CD4-positive, alpha-beta T cell treated with Interleukin-15 for 1 hour (primary cell): ENCODE measurements around the gene TBC1D2B.

Experiments used
- DNase-seq: peaks from one replicate; pipeline ENCODE4 v3.0.0-alpha.2; 2020

The TBC1D2B gene

DNA sequence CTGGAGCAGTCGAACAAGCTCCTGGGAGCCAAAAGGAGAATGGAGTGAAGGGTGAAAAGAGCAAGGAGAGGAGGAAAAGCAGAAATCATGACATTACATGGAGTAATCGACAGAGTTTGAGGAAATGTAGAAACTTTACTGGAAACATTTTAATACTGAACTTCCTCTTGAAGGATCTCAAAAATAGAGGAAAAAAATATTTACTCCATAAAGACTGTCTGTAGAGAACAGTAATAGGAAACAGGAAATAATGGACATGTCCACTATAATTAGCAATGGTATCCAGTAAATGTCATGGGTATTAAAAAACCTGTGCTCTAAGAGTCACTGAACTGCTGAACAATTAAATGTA, 53.0 kb downstream of the TBC1D2B start:
- DNase-seq = no peak

DNA sequence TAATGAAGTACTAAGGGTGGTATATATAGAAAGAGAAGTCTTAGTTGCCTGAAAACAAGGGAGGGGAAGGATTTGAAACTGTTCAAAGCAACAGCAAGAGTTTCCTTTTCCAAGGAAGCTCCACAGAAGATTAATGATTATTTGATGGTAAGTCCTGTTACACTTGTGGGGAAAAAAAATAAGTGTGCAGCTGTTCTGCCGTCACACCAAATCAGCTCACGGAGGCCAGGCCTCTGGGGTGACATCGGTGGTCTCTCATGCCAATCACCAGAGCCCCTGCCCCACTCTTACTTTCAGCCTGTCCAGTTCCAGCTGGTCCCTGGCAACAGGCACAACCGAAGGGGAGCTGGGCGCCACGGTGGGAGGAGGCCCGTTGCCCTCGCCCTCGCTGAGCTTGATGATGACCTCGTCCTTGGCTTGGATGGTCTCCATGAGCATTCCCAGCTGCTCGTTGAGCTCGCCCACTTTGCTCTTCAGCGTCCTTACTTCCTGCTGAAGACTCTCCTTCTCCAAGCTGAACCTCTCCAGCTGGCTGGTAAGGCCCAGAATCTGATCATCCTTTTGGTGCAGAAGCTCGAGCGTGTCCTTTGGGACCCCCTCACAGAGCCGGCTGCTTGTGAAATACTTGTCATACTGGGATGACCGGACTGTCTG, 53.5 kb downstream of the TBC1D2B start:
- DNase-seq = no peak

DNA sequence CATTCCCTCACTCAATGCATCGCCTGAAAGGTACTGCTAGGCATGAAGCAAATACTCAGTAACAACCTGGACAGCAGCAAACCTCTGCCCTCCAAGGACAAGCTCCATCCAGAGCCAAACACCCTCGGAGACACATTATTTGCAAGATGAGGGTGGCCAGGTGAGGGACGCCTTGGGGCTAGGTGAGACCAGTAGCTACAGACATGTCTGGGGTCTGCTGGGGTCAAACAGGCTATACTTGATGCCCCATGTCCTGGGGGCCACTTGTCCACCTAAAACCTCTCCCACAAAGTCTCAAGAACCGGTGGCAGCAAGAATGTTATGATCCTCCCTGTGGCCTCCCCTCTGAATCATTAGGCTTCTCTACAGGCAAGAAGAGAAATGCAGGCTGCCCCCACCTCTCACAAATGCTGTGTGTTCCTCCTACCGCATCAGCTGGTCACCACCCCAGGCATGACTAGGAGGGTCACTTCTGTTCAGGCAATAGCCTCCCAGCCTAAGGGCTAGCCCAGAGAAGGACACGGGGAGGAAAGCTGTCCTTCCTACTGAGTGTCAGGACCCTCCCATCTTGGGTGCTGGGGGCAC, 54.3 kb downstream of the TBC1D2B start:
- DNase-seq = no peak

DNA sequence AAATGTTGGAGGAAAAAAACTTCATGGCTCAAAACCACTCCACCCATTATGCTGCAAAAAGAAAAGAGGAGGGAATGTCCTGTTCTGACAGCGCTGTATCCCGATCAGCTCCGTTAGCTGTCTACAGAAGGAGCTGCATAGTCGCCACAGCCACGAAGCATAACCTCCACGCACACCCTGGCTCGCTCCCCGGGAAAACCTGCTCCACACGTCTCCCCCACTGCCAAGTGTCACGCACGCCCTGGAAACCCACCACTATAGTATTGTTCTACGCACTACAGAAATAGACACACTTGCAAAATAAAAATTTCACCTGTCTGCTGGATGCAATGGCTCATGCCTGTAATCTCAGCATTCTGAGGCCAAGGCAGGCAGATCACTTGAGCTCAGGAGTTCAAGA, 55.8 kb downstream of the TBC1D2B start:
- no peak for DNase-seq

DNA sequence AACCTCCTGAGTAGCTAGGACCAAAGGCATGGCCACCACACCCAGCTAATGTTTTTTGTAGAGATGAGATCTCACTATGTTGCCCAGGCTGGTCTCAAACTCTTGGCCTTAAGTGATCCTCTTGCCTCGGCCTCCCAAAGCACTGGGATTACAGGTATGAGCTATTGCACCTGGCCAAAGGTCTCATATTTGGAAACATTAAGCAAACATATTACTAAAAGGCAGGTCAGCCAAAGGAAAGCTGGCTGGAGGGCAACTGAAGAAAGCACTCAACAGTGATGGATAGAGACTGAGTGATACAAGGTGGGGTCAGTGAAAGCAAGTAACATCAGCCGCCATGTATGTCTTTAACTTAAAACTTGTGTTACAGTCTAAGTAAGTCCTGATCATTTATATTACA, 57.5 kb downstream of the TBC1D2B start:
- DNase-seq = no peak

DNA sequence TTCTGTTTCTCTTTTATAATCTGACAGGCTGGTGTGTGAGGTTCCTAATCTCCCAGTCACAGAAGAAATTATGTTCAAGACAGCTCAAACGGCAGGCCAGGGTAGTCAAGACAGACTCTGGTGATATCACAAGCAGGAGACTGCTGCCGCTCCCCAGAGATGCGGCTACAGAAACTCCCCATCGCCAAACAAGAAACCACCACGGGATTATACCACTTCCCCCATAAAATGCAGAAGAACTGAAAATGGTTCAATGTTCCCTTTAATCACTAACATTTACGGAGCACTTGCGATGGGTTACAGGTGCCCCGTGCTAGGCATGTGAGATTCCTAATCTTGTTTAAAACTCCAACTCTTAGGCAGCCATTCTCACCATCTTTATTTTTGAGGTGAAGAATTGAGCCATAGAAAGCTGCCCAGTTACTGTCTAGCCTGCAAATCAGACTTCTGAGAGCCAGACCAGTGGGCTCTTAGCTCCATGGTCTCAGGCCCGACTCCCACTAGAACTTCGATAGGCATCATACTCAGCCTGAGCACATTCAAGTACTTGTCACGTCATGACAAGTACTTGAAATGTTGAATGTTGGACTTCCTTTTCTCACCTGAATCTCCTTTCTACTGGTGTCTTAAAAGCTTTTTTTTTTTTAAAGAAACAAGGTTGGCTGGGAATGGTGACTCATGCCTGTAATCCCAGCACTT, 58.4 kb downstream of the TBC1D2B start:
- peak; percentile 36 for DNase-seq

DNA sequence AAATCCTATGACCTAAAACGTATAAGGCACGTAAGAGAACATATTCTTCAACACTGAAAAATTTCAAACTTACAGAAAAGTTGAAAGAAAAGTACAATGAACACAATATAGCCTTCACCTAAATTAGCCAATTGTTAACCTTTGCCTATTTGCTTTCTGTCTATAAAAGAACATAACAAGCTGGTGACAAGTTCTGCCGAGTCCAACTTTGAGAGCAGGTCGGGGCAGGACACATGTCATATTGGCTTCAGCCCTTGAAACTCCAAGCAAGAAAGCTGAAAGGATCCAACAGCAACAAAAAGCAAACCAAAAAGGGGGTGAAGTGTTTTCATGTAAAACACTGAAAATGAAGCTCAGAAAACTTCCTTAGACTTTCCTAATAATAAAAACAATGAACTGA, 59.1 kb downstream of the TBC1D2B start:
- DNase-seq = no peak

DNA sequence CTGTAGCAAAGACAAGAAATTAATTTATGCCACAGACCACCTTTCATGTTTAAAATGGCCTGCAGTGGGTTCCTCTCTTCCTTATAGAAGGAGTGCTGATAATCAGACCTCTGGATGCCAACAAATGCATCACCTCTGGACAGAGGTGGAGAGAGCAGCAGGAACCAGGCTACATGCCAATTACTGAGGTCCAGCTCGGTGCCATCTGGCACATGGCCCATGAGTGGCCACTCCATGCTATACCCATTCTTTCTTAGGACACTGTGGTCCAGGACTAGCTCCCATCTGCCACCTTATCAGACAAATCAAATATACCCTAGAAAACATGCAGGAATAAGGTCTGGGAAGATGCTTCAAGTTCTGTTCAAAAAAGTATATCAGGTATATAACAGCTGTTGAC, 60.7 kb downstream of the TBC1D2B start:
- DNase-seq = no peak

DNA sequence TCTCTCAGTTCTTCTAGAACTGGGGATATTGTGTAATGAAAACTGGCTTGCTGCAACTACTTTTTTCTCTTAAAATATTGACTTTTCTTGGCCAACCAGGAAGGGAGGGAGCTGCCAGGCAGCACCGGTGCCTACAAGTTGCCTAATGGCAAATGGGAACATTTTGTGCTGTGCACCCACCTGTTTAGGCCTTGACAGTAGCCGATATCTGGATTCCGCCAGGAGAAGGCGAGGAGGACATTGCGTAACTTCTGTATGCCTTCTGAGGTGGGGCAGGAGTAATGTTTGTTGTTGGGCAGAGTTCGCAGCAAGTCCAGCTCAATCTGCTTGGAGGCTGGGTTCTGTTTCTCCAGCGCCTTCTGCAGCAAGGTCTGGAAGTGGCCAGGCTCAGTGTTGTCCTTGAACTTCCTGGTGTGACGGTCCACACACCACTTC, 64.9 kb downstream of the TBC1D2B start:
- DNase-seq = no peak

DNA sequence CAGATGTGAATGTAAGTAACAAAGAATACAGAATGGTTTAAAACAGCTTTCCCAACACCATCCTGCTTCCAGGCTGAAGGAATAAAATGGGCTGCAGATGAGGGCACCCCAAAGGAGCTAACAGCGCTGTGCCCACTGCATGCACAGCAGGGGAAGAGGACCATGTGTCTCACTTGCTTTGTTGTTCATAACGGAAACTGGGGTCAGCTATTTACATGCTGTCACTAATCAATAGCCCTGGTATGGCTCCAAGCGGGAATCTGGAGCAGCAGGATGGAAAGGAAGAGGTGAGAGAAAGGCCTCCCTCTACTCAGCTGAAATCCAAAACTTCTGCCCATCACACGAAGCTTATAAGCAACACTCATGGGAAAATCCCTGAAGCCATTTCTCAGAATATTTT, 67.4 kb downstream of the TBC1D2B start:
- DNase-seq = no peak

DNA sequence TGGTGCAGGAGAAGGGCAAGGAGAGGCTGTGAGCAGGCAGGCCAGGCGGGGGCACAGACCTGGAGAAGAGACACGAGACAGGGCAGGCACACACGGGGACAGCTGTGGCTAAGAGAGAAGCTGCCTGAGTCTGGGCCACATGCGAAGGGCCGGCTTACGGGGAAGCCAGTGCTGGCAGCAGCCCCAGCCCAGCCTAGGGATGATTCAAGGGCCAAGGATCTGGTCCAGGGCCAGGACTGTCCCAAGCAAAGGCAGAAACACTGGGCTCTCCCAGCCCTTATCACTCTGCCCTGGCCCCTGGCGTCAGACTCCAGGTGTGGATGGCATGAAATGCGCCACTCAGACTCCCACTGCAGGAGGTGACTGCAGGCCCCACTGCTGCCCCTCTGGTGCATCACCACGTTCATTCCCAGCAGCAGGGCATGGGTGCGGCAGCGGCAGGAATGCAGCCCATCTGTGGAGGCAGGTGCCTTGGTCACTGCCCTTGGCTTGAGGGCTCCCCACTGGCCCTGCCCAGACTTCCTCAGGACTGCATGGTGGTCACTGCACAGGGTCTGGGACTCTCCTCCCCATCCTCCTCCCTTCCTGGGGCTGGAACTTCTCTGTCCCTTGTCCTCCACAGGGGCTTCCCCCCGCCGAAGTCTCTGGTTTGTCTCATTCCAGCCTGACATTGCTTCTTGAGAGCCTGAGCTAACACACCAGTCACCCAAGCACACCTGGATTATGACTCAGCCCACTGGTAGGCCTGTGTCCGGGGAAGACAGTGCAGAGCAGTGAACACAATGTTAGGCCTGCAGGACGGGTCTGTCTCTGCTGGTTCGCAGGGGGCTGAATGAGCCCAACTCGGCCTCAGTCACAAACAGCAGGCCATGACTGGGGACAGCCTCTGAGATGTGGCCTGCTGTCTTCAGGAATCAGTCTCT, 69.3 kb downstream of the TBC1D2B start:
- DNase-seq = no peak

DNA sequence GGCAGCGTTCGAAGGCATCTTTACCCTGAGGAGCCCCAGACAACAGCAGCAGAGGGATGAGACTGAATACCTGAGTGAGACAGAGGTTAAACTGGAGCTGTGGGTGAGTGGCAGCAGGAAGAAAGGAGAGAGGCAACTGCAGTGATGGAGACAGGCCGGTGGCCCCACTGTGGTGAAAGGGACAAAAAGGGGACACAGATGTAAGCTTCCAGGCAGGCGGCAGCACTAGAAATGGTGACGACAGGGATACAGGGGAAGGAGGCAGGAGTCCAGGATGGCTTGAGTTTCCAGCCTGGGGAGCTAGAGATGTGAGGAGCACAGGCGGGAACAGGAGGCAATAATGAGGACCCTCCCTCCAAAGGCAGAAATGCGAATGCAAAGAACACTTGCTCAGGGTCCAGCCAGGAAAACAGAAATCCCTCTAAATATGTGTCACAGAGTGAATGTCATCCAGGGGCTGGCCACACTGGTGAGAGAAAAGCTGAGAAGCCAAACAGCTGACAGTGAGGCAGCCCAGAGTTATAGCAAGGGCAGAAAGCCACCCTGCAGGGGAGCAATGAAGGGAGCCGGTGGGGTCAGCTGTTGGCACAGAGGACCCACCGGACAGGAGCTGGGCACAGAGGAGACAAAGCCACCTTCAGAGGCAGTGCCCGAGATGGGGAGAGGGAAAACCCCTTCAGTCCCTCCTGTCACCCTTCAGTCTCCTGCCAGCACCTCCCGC, 70.1 kb downstream of the TBC1D2B start:
- no peak for DNase-seq

DNA sequence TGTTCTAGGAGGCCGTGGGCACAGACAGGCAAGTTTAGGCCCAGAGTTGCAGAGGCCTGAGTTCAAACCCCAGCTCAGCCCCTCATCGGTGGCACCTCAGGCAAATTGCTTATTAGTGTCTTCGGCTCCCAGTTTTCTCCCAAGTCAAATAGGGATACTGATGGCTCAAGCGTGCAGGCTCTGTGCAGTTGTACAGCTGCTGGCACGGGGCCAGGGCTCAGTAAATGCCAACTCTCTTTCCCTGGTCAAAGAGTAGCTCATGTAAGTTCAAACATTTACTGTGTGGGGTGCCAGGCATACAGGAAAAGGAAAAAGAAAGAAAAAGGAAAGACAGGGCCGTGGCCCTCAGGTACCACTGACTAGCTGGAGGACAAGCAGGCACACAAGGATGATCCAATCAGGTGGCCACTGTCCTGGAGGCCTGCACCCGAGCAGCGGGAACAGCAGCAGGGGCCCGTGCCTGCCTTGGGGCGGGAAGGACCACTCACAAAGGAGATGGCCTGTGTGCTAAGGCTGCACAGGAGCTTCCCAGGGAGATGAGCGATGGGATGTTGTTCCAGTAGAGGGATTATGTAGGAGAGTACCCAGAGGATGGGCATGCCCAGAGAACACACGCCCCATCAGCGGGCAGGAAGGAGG, 70.8 kb downstream of the TBC1D2B start:
- DNase-seq = no peak

DNA sequence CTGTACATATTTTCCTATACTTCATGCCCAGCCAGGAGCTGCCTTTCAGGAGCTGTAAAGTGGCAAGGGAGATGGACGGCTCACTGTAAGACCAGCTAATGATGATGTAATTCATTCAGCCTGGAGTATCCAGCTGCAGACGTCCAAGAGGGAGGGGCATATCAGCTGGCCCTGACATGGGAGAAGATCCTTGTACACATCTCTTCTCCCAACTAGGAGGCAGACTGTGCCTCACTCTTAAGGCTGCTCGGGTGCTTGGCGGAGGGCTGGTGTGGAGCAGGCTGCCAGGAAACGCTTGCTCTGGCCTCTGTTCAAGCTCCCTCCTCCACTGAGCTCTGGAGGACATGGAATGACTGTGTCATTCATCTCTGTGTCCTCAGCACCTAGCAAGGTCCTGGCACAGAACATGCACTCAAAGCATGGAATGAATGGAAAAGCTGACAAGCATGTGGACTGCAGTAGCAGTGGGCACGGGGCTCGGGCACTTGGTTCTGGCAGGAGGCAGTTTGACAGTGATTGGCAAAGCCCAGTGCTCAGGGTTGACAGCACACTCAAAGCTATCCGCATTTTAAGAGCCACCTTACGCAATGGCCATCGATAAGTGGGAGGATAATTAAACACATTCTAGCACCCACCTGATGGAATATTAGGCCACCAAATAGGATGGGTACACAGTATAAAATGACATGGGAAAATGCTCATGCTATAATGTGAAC, 72.4 kb downstream of the TBC1D2B start:
- no peak for DNase-seq

DNA sequence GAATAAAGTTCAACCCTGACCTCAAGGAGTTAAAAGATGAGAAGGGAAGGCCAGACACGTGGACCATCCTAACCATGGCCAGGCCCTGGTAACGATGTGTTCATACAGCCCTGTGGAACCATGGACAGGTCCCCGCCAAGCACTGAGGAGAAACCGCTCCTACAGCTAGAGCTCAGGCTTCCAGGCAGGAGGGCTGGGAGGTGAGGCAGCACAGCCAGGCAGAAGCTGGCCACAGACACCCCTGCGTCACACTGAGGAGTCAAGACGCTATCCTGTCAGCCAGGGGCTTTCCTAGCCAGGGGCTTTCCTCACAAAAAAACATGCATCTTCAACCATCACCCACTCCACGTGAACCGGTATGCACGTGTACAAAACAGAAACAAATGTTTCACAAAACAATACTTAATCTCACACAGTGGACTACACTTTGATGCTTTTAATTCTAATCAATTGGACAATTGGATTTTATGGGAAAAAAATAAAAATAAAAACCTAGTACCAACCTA, 73.2 kb downstream of the TBC1D2B start:
- no peak for DNase-seq

DNA sequence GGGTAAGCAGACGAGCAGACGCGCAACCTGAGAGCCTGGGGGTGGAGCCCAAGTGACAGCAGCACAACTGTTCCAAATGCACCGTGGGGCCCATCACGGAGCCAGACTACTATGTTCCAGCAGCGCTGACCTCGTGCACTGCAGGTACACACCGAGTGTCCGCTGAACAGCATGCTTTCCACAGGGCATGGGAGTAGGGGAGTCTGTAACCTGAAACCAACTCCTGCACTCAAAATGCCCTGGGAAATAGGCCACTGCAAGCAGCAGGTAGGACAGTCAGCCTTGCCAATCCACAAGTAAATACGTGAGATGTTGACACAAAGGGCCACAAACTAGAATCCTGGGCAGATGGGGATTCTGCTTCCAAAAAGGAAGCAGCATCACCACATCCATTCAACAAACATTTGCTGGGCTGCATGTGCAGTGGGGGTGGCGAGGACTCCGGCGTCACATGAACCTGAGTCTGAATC, 73.9 kb downstream of the TBC1D2B start:
- no peak for DNase-seq

DNA sequence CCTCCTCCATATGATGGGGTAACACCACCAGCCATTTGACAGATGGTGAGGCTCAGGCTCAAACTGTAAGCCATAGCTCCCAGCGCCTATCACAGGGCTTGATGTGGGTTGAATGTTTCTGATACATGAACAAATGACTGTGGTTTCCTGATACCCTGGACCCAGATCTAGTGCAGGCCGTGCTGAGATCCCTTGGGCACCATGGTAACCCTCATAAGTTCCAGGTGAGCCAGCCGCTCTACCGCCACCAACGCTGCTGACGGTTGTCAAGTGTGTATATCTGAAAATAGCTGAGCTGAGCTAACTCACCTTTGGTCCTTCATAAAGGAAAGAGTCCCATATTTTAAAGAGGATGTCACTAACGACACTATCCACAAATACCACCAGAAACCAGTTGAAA, 74.5 kb downstream of the TBC1D2B start:
- no peak for DNase-seq

DNA sequence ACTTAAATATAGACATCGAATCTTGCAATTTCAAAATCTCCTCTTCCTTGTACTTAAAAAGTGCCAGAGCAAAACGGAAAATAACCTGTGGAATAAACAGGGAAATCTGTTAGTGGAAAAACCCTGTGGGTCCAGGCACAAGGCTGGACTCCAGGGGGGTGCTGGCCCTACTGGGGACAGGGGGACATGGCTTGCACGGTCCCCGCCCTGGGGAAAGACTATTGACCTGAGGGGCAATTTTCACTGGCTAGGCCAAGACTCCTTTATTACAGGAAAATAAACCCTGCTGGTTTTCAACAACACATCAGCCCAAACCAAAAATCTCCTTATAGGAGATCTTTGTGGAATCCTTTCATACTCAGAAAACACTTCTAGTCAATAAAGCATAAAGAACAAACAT, 75.9 kb downstream of the TBC1D2B start:
- no peak for DNase-seq

DNA sequence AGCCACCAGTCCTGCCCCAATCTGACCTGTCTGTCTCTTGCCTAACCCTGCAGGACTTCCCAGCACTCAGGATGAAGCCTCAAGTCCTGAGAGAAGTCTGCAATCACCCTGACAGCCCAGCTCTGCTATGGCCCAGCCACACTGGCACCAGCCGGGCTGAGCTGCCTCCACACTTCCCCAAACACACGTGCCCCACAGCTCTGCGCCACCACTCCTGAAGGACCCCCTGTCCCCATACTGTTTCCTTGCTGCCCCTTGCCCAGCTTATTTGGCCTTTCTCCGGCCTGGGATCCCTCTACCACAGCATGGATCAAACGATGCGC, 76.6 kb downstream of the TBC1D2B start:
- no peak for DNase-seq

DNA sequence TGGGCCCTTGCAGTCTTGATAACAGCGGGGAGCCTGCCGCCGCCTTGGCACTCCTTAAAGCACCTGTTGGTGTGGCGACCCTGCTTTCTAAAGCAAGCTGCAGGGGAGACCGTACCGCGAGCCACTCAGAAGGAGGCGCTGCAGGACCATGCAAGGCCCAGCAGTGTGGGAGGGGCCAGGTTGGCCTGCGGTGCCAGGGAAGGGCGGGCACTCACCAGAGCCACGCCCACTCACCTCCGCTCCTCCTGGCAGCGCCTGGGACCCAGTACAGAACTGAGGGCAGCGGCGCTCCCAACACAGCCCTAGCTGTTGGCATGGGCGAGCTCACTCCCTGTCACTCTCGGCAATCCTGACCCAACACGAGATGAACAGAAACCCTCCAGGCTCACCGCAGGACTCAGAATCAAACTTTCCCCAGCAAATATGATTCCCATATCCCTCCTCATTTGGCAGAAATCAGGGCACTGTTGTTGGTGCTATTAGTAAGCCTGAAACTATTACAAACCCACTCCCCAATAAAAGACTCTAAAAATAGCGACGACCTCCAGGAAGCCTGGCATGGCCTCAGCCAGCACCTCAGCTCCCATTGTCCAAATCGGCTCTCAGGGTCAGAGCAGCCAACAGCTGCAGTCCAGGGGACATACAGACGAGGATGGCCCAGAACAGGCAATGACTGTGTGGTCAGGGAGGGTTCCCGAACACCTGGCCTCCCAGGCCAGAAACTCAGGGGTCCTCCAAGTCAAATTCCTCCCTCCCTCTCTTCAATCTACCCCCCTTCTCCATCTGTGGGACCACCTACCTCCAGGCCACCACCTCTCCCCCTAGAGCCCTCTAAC, 77.2 kb downstream of the TBC1D2B start:
- peak; percentile 79 for DNase-seq

DNA sequence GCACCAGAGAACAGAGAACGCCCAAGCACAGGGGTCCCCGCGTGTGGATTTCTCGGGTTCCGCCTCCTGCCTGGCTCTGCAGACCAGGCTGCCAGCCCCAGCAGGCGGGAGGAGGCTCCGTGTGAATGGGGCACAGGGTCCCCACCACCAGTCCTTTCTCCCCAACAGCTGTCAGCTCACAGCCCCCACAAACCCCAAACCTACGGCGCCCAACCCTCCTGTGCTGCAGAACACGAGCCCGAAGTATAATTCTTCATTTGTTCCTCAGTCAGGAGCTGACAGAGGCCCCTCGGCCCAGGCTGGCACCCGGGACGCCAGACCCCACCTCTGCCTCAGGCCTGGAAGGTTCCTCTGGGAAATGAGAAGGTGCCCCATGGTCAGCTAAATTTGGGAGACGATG, 78.0 kb downstream of the TBC1D2B start:
- no peak for DNase-seq
